Upper lobe of left lung (tissue), 4 donors: ENCODE measurements around the gene LRP6.

Source experiments
- CTCF ChIP-seq, 6 experiments: fragments of 450-650 bp in 4 of 6; fragments of 200-600 bp in 2 of 6; sonication (generic) in 2 of 6; IDR thresholded peaks; one replicate each; pipeline ENCODE4 v1.5.1; 2016 to 2019; ENCODE audit warnings: antibody characterized with exemption in 6 of 6
- POLR2A ChIP-seq, 4 donors: fragments of 450-650 bp; IDR thresholded peaks; one replicate each; pipeline ENCODE4 v1.5.1; 2016 to 2017; ENCODE audit warnings: antibody characterized with exemption in 4 of 4, mild to moderate bottlenecking in 2 of 4
- POLR2AphosphoS5 ChIP-seq, 2 donors: sonication (generic); formaldehyde crosslinking; IDR thresholded peaks; one replicate each; pipeline ENCODE4 v1.5.1; 2017; ENCODE audit warnings: antibody characterized with exemption in 2 of 2

DNA sequence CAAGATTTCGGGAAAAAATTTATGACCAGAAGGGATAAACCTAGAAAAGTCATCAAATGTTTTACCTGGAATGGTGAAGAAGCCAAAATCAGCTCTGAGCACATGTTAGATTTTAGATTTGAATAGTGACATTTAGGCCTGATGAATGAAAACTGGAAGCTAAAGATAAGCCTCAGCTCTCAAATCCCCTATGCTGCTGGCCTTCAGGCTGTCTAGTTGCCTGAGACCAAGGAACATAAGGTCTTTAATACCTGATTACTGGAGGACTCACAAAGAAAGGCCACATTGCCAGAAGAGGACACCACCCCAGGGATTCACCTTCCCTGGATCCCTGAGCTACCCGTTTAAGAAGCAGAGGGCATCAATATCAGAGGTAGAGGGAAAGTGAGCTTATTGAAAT is 139.5 kb downstream of the LRP6 start:
- TF ChIP-seq POLR2AphosphoS5 (IDR thresholded peaks at IDR 0.05) (no peak), POLR2A (IDR thresholded peaks at IDR 0.05) (no peak), CTCF (IDR thresholded peaks at IDR 0.05) (no peak)
